NCI-H1694 (cell line): ENCODE results near the gene EZR.

Experiments used
- DNase-seq: peaks from one replicate; lab custom pipeline; 2025; lab: John Stamatoyannopoulos, UW

Gene EZR

DNA sequence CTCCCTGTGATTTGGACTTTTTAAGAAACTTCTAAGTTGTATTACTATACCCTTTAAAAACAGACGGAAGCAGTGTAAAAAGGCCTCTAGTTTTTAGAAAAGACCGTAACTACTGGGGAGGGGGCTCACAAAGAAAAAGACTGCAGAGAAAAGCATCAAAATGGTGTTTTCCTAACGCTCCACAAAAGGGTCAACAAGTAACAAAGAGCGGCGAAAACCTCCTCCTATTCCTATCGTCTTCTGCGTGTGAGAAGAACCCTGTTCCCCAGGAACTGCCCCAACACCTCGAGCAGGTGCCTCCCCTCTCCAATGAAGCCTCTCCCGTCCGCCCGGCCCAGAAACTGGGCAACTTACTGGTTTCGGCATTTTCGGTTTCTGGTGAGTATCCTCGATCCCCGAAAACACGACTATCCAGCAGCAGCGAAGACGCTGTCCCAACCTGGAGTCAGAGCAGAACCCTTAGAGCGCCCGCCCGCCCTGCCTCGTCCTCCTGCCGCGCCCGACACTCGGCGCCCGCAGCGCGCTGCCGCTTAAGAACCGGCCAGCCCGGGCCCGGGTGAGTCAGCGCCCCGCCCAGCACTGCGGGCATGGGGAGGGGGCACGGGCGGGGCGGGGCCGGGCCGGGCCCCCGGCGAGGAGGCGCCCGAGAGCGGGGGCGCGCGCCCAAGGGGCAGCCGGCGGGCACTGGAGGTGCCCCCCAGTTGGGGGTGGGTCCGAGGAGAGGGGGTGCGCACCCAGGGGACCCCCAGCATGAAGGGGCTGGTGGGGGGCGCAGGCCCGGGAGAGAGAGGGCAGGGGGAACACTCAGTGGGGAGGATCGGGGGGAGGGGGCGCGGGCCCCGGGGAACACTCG is 1.2 kb downstream of the EZR start:
- peak; percentile 10 for DNase-seq

DNA sequence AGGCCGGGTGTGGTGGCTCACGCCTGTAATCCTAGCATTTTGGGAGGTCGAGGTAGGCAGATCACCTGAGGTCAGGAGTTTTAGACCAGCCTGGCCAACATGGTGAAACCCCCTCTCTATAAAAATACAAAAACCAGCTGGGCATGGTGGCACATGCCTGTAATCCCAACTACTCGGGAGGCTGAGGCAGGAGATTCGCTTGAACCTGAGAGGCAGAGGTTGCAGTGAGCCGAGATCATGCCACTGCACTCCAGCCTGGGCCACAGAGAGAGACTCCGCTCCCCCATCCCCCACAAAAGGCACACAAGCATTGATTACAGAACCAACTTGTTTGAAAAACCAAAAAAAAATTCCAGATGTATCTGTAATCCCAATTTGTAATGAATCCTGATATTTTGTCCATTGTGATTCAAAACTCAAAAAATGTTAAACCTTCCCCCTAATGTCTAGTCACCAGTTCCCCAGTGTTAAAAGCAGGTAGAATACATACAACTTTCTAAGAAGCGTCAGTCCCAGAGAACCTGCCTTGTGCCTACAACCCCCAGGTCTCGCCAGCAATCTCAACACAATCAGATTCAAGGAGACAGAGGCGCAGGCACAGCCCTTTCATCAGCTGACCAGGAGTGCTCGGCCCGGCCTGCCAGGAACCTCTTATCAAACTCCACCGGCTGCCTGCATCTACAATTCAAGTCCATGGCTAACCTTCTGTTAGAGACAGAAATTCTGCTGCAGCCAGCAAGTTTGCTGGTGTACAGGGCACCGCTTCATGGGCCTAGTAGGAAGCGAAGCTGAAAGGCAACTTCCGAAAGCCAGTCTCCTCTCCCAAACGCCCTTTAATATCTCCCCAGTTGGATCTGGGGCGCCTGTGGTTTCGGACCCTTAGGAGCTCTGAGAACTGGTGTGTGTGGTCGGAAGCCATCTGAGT is 2.1 kb downstream of the EZR start:
- no peak for DNase-seq

DNA sequence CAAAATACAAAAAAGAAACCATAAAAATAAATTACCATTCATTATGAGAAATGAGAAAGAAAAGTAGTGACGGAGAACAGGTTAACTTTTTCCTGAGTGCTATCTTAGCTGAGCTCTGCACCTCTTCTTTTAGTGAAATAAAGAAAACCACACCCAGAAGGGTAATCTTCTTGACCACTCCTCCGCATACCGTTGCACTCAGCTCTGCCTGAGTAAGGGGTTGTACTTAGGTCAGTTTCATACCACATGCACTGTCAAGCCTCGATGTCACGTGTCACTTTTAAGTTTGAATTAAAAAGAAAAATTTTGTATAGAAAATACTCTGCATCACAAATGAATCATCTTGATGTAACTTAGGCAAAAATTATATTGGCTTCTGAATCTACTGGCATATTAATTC is 2.8 kb downstream of the EZR start:
- no peak for DNase-seq

DNA sequence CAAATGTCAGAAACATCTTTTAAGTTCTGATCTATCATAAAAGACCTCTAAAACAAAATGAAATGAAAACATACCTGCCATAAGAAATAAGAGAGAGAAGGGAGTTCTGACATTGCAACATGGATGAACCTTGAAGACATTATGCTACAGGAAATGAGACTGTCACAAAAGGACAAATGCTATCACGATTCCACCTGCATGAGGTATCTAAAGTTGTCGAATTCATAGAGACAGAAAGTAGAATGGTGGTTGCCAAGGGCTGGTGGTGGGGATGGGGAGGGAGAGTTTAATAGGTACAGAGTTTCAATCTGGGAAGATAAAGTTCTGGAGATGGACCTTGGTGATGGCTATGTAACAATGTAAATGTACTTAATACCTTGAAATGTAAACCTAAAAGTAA is 3.3 kb downstream of the EZR start:
- DNase-seq: no peak

DNA sequence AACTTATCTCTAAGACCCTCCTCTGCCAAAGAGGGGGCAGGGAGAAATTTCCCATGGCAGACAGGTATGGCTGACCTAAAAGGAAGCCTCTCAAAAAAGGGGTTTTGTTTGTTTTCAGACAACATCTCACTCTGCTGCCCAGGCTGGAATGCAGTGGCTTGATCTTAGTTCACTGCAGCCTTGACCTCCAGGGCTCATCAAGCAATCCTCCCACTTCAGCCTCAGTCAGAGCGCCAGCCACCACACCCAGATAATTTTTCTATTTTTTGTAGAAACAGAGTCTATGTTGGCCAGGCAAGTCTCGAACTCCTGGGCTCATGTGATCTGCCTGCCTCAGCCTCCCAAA is 3.8 kb downstream of the EZR start:
- no peak for DNase-seq

DNA sequence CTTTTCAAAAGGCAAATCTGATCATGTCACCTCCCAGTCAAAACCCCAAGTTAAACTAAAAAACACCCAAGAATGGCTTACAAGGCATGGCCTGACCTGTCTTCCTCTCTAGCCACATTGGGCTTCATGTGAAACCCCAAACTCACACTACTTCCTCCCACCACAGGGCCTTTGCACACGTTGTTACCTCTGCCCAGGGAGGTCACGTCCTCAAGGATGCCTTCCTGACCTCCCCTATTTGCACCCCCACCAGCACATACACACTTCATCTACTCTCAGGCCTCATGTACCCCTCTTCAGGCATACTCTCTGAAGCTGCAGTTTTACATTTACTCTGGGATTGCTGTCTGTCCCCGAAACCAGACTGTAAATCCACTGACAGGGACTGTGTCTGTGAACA is 6.1 kb downstream of the EZR start:
- DNase-seq: no peak

DNA sequence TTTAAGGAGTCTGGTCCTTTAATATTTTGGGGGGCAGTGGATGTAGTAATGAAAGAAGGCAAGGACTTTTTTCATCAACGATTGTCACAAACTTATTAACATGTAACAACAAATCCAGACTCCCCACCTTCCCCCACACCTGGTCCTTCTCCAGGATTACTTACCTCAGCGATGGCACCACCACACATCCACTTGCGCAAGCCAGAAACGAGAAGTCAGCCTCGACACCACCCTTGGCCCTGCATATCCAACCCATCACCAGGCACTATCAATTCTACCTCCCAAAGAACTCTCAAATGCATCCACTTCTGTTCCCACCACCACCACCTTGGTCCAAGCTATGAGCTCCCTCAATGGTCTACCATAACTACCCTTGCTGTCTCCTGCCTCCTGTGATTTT is 6.6 kb downstream of the EZR start:
- DNase-seq: no peak

DNA sequence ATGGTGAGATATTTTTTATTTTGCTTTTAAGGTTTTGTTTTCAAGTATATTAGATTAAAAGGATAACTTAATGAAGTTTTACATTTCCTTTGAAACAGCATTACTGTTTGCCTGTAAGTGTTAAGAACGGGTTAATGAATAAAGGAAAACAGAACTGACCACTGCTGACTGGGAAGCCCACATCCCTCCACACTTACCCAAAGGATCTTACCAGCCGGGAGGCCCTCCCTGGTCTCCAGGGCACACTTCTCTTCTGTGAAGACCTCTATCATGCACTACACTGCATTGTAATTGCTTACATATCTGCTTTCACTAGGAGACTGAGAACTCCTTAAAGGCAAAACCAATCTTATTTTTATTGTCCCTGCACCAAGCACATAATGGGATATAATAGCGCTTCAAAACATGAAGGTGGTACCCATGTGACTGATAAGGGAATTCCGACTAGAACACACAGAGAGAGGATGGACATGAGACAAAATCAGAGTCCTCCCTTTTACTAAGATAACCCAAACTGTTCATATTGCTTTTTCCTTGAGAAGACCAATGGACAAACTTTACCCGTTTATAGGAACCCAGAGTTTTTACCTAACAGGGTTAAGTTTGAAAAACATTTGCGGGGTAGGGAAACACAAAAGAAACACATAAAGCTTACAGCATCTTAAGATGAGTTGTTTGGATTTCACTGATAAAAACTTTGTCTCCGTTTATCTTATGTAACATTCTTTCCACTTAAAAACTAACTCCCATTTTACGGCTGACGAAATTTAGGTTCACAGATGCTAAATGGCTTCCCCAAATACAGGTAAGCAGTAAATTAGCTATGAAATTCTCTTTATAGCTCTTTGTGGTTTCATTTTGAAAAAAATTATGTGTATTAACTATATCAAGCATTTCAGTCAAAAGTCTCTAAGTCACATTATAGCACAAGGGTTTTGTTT is 8.7 kb downstream of the EZR start:
- DNase-seq: no peak

DNA sequence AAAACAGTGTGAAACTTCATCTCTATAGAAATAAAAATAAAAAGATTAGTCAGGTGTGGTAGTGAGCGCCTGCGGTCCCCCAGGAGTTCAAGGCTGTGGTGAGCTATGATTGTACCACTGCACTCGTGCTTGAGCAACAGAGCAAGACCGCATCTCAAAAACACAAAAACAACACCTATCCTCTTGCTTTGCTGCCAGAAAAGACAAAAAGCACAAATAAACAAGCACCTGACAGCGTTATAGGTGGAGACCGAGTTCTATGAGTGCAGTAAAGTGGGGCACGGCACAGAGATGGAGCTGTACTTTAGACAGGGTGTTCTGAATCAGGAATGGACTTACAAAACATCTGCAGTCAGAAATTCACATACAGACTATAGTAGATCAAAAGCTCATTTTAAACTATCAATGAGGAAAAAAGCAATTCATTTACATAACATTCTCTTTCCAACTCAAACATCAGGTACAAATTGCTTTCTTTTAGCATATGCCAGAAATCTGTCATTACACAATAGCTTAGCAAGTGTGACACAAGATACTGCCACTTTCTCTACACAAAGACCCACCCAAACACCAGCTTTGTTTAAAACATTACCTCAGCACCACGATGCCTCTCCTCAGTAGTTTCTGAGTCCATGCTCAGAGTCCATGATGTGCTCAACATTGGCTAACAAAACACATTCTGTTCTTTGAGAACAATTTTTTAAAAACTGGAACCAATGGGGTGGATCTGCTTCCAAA is 10.1 kb downstream of the EZR start:
- DNase-seq: no peak

DNA sequence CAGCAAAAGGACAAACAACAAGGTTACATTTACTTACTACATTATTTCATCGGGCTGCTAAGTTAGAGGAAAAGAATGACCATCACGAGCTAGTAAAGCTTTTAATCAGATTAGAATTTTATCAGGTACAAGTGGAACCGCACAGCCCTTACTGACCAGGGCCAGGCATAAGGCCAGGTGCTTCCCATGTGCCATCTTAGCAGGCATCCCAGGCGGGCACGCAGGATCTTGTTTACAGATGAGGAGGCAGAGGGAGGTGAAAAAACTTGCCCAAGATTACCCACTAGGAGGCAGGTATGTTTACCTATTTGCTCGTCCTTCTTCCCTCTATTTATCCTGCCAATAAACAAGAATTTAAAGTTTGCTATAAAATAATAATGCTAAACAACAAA is 10.7 kb downstream of the EZR start:
- no peak for DNase-seq

DNA sequence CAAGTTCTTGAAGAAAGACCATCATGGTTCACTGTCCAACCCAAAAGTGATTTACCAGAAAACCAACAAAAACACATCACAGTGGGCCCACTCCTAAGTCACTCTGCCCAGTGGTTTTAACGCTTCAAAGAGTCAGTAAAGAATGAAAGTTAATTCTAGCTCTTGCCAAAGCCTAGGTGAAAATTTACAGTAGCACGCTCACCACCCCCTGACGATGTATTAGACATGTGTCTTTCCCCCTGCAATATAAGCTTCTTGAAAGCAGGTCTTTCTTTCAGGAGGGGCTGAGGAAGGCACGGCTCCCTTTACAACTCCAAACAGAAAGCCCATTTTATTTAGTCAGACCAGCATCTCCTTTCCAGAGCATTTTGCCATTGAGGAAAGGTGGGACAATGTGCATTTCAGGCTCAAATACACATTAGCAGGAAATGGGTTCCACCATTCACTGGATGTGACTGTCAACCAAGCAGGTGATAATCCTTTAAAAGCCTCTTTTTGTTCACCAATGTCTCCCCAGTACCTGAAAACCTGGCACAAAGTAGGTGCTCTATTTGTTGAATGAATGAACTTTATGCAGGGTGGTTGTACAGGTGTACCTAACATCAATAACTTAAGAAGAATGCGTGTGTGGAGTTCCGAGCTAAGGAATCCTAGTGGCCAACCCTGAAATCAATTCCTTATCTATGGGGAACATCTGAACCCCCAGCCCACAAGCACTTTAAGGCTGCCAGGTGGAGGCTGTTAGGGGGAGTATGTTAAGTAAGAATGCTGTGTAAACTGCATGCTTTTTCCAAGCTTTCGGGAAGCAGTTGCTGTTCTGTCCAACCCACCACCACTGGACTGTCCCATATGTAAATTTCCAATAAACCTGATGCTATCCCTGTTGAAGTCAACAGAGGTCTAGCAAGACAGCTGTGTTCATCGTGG is 11.4 kb downstream of the EZR start:
- no peak for DNase-seq

DNA sequence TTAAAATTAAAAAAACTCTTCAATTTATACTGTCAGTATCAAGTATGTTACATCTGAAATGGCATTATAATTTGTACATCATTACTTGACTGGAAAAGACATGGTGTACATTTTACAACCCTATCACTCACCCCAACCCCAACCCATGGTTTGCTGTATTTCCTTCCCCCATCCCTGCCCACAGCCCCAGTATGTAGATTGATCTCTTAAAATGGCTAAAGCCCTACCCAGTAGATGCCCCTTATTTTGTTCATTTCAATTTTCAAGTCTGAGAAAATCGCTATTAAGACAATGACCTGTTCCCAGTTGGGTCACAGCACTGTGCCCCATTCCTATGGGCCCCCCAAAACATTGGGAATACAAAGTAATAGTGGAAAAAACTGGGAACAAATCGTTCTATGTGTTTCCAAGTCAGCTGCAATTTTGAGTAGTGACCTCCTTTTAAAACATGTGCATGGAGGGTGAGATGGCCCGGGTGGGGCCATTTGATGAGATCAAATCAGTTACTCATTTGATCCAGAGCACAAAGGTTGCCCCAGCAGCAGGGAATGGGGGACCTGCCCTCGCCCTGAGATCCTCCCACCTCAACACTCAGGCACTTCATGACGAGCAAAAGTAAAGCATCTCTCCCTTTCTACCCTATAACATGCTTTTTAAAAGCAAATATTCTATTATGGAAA is 13.3 kb downstream of the EZR start:
- no peak for DNase-seq

DNA sequence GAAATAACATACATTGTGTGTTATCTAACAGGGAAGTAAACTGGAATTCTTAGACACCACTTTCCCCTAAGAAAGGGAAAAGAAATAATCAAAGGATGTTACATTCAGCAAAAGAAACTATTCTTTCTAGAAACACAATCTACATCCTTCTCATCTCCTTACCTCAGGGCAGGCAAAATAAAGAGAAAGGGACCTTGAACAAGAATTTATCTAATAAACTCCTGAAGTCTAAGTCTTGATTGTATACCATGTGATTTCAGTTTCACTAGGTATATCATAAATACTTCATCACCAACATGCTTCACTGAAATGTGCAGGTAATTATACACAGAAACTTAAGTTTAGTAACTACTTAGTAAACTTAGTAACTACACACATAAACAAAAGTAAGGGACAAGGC is 15.0 kb downstream of the EZR start:
- no peak for DNase-seq

DNA sequence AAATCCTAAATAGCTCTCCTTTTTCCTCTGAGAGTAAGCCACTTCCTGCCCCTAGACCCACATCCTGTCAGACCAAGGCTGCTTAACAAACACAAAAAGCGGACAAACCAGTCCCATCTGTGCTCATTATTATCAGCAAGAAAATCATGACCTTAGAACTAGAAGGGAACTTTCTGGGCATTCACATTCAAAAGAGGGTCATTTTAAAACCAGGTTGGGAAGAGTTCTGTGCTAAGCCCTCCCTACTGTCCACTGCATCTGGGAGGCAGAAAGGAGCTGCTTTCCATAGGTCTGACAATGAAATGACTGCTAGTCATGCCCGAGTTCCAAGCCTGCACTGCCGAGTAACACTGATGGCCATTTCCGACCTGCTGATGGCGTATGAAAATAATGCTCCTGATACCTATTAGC is 15.4 kb downstream of the EZR start:
- DNase-seq: no peak

DNA sequence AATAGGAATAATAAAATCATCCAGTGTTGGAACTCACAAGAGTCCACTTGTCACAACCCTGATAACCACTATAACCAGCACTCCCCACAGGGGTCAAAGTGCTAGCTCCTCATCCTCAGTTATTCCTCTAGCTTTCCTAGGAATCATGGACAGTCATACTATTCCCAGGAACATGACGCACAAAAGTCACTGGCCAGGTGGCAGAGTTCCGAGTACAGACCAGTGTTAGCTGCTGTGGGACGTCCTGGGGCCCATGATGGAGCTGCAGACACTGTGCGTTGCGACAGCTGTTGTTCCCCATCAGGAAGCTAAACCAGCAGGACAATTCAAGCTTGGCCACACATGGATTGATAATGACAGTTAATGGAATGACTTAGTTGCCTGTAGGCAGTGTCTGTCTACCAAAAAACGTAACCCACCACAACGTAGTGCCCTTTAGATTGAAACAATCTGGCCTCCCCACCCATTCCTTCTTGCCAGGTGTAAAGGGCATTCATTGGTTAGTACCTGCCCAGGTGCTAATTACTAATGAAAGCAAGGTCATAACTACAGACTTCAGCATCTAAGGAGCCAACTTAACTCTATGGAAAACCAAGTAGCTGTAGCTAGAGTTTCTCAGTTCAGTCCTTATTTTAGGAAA is 17.4 kb downstream of the EZR start:
- peak; percentile 45 for DNase-seq

DNA sequence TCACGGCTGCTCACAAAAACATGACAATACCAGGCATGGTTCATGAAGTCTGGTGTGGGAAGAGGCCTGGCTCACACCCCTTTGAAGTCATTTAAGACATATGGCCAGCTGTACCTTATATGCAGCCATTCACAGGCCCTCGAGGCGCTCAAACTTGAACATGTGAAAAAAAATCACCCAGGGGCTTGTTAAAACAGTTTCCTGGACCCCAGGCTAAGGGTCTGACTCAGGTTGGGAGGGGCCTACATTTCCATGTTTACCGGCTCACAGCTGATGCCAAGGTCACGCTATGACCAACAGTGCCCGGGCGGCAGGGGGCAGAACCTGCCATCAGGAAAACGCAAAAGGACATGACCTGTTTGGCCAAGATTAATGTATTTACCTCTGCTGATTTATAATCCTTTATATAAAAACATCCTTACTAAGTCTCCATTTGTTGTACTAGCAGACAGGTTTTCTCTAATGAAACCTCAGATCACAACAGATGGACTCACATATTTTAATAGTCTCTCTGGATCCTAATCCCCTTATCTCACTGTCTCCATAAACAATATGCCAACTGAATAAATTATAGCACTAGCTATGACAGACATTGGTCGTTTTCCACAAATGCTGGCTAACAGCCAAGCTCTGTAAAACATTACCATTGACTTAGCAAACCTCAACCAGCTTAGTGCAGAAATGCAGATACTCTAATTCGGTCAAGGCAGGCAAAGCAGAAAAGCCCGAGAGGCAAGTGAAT is 19.9 kb downstream of the EZR start:
- peak; percentile 97 for DNase-seq

DNA sequence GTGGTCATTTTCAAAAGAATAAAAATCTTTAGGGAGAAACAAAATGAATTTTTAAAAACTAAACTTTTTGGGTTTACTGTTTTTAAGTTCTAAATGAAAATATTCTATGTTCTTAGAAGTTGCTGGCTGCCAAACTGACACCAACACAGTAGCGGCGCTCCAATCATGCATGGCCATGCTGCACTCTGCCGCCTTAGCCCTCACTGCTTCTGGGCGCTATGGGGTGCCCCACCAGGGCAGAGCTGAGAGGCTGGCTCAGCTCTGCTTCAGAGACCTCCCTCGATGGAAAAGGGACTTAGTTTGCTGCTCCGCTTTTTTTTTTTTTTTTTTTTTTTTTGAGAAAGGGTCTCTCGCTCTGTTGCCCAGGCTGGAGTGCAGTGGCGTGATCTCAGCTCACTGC is 20.9 kb downstream of the EZR start:
- DNase-seq: no peak
